GM11168 (cell line): ENCODE results near the gene GAPVD1.
"Not testable (repeated sequence)": the region's sequence is repeated elsewhere in the genome, so short reads cannot be mapped to it uniquely, and the experiment has no call there.

Experiments
- in situ Hi-C: fragments of 300-500 bp; cut with MboI; formaldehyde crosslinking; loops from one replicate; pipeline ENCODE4 v1.12.0; 2022; ENCODE audit warnings: low sequenced_read_pairs; ENCODE audit not compliant: unreplicated experiment

Gene GAPVD1, protein sequence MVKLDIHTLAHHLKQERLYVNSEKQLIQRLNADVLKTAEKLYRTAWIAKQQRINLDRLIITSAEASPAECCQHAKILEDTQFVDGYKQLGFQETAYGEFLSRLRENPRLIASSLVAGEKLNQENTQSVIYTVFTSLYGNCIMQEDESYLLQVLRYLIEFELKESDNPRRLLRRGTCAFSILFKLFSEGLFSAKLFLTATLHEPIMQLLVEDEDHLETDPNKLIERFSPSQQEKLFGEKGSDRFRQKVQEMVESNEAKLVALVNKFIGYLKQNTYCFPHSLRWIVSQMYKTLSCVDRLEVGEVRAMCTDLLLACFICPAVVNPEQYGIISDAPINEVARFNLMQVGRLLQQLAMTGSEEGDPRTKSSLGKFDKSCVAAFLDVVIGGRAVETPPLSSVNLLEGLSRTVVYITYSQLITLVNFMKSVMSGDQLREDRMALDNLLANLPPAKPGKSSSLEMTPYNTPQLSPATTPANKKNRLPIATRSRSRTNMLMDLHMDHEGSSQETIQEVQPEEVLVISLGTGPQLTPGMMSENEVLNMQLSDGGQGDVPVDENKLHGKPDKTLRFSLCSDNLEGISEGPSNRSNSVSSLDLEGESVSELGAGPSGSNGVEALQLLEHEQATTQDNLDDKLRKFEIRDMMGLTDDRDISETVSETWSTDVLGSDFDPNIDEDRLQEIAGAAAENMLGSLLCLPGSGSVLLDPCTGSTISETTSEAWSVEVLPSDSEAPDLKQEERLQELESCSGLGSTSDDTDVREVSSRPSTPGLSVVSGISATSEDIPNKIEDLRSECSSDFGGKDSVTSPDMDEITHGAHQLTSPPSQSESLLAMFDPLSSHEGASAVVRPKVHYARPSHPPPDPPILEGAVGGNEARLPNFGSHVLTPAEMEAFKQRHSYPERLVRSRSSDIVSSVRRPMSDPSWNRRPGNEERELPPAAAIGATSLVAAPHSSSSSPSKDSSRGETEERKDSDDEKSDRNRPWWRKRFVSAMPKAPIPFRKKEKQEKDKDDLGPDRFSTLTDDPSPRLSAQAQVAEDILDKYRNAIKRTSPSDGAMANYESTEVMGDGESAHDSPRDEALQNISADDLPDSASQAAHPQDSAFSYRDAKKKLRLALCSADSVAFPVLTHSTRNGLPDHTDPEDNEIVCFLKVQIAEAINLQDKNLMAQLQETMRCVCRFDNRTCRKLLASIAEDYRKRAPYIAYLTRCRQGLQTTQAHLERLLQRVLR (N-terminal part only)

DNA sequence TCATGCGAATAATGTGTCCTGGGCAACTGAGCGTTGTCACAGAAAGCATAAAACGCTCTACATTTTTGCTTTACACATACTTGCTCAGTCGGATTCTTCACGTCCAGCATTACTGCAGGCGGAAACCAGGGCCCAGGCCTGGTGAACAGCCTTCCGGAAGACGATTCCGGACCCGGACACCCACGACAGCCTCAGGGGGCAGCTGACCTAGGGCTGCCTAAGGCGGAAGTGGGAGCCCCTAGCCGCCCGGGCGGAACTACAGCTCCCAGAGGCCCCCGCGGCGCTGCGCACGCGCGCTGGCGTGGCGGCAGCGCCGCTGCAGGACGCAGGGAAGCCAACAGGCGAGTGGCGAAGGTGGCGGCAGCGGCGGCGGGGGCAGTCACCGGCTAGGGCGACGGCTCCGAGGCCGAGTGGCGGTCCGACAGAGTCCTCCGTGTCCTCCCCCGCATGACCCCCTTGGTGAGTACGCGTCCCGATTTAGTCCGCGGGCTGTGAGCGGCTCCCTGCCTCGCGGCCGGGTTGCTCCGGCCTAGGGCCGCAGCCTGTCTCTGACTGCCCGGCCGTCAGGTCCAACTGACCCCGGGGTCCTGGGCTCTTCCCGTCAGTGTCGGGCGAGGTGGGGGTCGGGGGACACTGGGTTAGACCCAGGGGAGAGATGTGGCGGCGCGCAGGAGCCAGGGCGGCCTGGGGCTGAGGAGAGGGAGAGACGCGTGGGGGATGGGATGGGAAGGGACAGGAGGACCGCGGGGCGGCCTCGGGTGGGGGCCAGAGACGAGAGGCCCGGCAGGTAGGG is at the start of gene GAPVD1:
GAPVD1 (plus strand) TSS at position 326 of the 793 bp plus-strand sequence. CDS start 37,096 bp downstream, outside the sequence.
- in situ Hi-C loops: no loop called here

DNA sequence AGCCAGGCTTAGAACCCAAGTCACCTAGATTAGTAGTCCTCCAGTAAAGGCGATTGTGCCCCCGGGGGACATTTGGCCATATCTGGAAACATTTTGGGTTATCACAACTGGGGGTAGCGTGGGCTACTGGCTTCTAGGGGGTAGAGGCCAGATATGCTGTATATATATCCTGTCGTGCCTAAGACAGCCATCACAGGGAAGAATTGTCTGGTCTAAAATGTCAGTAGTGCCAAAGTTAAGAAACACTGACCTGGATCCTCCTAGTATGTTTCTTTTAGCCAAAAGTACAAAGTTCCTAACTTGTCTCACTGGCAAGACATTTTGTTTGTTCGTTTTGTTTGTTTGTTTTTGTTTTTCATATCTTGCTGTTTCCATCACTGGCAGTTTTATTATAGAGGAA is 47.4 kb upstream of the GAPVD1 start:
- in situ Hi-C loops: no loop called here

DNA sequence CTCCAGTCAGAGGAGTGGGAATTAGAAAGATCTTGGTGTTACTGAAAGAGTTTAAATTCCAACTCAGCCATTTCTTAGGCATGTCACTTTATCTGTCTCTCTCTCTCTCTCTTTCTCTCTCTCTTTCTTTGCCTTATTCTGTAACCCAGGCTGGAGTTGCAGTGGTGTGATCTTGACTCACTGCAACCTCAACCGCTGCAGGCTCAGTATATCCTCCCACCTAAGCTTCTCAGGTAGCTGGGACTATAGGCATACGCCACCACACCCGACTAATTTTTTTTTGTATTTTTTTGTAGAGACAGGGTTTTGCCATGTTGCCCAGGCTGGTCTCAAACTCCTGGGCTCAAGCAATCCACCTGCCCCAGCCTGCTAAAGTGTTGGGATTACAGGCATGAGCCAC is 43.0 kb upstream of the GAPVD1 start:
- in situ Hi-C loops: no loop called here

DNA sequence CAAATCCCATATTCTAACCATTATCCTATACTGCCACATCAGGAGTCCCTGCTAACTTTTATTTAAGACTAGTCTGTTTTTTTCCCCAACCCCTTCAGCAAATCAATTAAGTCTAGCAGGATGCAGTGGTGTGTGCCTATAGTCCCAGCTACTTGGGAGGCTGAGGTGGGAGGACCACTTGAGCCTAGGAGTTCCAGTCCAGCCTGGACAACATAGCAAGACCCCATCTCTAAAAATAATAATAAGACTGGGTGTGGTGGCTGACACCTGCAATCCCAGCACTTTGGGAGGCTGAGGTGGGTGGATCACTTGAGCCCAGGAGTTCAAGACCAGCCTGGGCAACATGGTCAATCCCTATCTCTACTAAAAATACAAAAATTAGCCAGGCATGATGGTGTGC is 36.8 kb upstream of the GAPVD1 start:
- in situ Hi-C loops: not testable (repeated sequence)

DNA sequence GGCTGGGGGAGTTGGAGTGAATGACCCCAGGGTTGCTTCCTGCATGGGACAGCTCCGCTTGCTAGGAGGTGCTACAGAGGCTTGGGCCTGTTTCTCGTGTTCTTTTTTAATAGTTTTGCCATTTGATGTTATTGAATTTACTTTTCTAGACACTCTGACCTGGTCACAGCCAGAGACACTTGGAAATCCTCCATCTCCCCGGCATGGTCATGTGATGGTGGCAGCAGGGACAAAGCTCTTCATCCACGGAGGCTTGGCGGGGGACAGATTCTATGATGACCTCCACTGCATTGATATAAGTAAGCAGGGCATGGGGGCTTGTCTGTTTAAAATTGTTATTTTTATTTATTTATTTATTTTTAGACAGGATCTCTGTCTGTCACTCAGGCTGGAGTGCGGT is 33.9 kb upstream of the GAPVD1 start:
- in situ Hi-C loops: no loop called here

DNA sequence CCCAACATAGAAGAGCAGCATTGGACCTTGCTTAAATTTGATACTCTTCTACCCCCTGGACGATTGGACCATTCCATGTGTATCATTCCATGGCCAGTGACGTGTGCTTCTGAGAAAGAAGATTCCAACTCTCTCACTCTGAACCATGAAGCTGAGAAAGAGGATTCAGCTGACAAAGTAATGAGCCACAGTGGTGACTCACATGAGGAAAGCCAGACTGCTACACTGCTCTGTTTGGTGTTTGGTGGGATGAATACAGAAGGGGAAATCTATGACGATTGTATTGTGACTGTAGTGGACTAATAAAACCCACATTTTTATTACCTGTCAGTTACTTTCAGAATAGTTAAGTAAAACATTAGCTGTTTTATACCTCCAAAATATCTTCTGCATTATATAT is 27.9 kb upstream of the GAPVD1 start:
- in situ Hi-C loops: no loop called here

DNA sequence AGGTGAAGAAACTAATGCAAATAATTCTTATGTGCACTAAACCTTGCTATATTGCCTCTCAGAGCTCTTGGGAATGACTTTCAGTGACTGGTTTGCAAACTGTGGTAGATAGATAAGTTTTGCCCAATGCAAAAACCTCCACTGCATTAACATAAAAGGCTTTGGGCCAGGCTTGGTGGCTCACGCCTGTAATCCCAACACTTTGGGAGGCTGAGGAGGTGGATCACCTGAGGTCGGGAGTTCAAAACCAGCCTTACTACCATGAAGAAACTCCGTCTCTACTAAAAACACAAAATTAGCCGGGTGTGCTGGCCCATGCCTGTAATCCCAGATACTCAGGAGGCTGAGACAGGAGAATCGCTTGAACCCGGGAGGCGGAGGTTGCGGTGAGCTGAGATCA is 27.5 kb upstream of the GAPVD1 start:
- in situ Hi-C loops: not testable (repeated sequence)

DNA sequence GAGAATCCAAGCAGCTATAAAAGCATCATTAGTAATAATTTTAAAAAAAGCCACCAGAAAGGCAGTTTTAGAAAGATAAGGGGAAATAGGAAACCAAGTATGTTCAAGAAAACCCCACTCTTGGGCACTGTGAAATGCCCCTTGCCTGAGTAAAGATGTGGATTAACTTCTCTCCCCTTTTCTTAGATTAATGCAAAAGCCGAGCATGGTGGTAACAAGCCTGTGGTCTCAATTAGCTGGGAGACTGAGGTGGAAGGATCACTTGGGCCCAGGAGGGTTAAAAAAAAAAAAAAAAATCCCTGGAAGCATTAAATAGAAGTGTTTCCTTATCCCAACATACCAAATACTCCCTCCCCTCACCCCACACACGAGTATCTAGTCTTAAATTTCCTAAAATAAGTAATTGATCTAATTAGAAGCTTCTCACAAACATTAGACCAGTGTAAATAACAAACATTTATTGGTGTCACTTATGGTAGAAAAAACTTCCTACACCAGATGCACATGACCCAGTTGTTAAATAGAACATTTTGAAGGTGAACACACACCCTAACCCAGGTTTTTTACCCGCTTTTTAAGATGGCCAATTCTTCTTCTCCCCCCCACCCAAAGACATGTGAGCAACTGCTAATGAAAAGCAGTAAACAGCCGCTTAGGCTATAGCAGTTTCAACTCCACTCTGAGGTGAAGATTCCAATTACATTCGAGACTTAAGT is 25.7 kb upstream of the GAPVD1 start:
- in situ Hi-C loops: no loop called here

DNA sequence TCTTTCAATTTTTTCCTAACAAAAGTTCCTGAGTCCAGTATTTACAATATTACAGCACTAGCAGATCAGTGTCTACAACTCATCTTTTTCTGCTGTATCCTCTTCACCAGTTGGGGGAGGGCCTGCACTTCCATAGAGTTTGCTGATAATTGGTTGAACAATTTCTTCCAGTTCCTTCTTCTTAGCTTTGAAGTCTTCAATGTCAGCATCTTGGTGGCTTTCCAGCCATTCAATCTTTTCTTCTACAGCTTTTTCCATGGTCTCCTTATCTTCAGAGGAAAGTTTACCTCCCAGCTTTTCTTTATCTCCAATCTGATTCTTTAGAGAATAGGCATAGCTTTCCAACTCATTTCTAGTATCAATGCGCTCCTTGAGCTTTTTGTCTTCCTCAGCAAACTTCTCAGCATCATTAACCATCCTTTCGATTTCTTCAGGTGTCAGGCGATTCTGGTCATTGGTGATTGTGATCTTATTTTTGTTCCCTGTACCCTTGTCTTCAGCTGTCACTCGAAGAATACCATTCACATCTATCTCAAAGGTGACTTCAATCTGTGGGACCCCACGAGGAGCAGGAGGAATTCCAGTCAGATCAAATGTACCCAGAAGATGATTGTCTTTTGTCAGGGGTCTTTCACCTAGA is 25.0 kb upstream of the GAPVD1 start:
- in situ Hi-C loops: not testable (repeated sequence)

DNA sequence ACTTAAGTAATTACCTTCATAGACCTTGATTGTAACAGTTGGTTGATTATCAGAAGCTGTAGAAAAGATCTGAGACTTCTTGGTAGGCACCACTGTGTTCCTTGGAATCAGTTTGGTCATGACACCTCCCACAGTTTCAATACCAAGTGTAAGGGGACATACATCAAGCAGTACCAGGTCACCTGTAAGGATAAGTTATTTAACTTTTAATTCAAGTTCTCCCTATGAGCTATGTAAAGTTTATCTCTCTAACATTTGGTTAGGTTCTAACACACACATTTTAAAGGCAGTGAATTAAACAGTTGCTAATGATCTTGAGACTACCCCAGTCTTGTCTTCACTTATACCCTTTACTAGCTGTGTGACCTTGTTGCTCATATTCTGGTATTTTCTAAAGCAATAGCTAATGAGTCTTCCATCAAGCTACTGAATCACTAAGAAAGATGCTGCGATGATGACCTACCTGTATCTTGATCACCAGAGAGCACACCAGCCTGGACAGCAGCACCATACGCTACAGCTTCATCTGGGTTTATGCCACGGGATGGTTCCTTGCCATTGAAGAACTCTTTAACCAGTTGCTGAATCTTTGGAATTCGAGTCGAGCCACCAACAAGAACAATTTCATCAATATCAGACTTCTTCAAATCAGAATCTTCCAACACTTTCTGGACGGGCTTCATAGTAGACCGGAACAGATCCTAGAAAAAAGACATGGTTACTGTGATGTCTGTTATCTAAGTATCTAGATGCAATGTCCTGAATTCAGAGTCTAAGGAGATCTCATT is 23.3 kb upstream of the GAPVD1 start:
- in situ Hi-C loops: no loop called here

DNA sequence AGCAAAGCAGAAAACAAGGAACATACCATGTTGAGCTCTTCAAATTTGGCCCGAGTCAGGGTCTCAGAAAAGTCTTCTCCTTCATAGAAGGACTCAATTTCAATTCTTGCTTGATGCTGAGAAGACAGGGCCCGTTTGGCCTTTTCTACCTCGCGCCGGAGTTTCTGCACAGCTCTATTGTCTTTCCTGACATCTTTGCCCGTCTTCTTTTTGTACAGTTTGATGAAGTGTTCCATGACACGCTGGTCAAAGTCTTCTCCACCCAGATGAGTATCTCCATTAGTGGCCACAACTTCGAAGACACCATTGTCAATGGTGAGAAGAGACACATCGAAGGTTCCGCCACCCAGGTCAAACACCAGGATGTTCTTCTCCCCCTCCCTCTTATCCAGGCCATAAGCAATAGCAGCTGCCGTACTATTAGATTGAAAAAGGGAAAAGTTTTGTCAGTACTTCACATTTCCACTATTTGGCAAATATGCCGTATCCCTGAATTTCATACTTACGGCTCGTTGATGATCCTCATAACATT is 22.6 kb upstream of the GAPVD1 start:
- in situ Hi-C loops: no loop called here

DNA sequence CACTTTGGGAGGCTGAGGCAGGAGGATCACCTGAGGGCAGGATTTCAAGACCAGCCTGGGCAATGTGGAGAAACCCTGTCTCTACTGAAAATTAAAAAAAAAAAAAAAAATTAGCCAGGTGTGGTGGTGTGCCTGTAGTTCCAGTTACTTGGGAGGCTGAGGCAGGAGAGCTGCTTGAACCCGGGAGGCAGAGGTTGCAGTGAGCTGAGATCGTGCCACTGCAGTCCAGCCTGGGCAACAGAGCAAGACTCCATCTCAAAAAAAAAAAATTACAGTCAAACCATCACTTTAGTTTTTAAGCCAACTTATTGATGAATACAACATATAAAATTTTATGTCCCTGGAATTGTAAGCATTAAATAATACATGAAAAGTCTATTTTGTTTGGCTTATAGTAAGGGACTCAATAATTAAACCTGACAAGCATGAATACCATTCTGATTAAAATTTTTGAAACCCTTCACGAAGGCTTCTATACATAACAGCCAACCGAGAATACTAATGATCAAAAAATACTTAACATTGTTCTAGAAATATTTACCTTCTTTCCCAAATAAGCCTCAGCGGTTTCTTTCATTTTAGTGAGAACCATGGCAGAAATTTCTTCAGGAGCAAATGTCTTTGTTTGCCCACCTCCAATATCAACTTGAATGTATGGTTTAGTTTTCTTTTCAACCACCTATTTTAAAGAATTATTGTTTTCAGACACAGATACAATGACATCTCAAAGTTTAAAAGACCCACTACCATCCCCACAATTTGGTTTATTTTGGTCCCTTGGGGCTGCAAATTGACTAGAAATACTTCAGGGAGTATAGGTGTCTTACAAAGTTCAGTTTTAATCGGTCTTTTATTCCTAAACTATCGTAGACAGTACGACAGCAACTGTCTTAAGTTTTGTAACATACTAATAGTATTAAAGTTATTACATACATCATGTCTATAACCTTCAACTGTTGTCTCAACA is 21.7 kb upstream of the GAPVD1 start:
- in situ Hi-C loops: no loop called here

DNA sequence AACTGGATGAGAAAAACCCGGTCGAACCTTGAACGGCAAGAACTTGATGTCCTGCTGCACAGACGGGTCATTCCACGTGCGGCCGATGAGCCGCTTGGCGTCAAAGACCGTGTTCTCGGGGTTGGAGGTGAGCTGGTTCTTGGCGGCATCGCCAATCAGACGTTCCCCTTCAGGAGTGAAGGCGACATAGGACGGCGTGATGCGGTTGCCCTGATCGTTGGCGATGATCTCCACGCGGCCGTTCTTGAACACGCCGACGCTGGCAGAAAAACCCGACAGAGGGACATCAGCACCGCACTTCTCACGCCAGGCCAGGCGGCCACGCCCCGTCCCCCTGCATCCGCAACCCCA is 21.0 kb upstream of the GAPVD1 start:
- in situ Hi-C loops: no loop called here

DNA sequence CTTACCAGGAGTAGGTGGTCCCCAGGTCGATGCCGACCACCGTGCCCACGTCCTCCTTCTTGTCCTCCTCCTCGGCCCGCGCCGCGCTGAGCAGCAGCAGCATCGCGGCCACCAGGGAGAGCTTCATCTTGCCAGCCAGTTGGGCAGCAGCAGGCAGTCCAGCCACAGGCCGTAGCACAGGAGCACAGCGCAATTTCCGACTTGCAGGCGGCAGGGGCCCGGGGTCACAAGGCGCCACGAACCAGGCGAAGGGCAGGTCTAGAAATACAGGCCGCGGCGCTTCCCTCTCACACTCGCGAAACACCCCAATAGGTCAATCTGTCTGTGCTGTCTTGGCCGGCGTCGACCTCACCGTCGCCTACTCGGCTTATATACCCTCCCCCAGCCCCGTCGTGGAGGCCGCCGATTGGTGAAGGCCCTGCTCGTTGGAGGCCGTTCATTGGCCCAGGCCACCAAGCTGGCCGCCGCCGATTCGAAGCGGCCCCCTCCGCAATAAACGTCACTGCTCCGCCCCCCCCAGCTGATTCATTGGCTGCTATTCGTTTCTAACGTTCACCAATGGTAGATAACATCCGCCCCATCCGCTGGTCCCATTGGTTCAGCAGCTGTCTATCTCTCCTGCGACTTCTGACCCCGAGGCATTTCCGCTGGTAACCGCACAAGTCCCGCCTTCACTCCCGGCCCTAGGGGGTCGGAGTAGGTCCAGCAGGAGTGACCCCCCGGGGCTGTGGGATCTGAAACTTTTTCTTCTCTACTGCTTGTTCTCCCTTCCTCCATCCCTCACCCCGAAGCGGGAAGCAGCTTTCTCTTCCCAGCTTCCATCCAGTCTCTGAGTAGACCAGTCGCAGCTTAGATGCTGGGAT is 20.4 kb upstream of the GAPVD1 start, which contains the start of gene HSPA5:
HSPA5 (minus strand) TSS at position 344 of the 863 bp plus-strand sequence; CDS start at position 127, 217 bp downstream.
- in situ Hi-C loops: no loop called here

DNA sequence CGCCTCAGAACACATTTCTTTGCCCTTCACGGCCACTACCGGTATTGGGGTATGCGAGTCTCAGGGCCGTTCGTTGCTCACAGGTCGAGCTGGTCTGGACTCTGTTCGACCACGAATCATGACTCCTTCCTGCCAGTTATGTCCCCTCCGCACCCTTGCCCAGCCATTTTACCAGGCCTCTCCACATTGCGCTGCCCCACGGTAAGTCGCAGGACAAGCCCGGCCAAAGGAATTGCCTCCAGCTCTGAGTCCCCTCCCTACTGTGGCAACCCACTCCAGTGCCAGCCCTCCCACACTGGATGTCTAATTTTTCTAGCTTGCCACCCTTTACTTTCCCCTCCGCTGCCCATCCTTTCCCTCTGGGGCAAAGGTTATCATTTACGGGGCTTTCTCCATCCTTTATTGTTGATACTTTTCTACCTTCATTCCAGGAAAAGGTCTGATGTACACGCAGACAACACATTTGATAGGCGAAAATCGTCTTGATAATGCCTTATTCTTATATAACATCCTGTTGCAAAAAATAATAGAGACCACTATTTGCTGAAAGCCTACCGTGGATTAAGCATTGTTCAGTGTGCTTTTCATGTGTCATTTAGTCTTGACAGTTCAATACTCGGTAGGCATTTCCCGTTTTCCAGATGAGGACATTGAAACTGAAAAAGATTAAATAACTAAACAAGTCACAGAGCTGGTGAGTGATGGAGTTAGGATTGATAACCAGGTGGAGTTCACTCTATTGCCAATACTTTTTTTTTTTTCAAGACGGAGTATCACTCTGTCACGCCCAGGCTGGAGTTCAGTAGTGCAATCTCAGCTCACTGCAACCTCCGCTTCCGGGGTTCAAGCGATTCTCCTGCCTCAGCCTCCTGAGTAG is 19.5 kb upstream of the GAPVD1 start:
- in situ Hi-C loops: no loop called here
